ENCODE data around the gene TPP1. TPM values are rescaled to one million over a fixed set of nuclear protein-coding genes. Genes with fewer than 3 reads are reported as not detected.

TPP1 gene
- total RNA-seq, 1 donor from 2014 or later = 72.0 TPM

DNA sequence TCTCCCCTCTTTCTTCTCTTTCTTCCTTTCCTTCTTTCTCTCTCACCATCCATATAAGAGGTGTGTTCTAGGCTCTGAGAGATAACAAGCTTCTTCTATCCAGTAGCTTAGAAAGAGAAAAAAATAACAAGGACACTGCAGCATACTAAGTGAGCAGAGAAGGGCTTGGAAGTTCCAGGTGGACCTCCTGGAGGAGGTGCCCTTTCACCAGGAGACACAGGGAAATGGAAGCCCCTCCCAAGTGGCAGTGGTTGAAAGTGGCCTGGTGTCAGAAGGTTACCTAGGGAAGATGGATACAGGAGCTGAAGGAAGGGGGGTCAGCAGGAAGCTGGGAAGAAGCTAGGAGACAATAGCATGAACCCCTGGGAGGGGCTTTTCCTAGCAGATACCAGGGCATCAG is 30.9 kb upstream of the TPP1 start:
- intact Hi-C loops (cut with DNase I) = no loop called here
- no peak for DNase-seq (ENCODE audit: low spot score)

- DNase-seq (ENCODE audit: low spot score) = no peak
- intact Hi-C loops (cut with DNase I) = no loop called here
Observed at GRCh38 chr11:6648501-6648900, 29.3 kb upstream of the TPP1 start.

DNA sequence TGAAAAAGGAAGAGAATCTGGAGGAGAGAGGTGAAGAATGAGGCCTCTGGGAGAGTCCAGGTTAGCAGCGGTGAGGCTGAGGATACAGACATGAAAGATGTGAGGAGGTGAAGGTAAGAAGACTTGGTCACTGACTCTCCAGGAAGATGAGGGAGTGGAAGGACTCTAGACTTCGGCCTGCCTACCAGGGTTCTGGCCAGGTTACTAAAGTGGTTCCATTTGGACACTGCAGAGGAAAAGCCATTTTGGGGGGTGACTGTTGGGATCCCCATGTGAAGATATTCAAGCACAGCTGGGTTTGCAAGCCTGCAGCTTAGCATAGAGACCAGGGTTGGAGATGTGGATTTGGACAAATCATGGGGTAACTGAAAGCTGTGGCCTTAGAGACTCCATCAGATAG is 28.6 kb upstream of the TPP1 start:
- intact Hi-C loops (cut with DNase I) = no loop called here
- no peak for DNase-seq (ENCODE audit: low spot score)

DNA sequence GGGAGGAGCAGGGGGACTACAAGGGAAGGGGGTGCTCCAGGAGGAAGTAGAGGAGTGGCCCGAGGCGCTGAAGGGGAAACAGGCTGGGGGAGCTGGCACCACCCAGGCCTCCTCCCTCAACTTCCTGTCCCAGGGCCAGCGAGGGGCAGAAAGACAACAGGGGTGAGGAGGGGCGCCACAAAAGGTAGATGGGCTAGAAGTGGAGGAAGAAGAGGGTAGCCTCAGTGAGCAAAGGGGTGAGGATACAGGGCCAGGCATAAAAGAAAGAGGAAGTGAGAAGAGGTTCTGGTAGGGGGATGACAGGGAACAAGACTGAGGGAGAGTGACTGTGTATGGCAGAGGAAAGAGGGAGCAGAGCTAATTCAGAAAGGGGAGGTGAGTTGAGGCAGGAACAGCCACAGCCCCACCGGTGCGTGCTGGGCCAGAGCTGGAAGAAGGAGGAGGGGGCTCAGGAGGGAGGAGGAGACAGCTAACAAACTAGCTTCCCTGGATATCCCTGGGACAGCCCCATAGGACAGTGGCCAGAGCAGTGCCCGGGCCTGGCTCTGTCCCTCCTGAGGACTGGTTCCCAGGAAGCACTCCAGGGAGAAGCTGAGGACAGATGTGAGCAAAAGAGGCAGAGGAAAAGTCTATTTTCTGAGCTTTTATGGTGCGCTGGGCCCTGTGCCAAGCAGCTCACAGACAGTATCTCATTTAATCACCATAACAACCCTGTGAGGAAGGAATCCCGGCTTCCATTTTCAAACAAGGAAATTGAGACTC is 27.9 kb upstream of the TPP1 start:
- intact Hi-C loops (cut with DNase I) = no loop called here
- peak; percentile 72 for DNase-seq (ENCODE audit: low spot score)

DNA sequence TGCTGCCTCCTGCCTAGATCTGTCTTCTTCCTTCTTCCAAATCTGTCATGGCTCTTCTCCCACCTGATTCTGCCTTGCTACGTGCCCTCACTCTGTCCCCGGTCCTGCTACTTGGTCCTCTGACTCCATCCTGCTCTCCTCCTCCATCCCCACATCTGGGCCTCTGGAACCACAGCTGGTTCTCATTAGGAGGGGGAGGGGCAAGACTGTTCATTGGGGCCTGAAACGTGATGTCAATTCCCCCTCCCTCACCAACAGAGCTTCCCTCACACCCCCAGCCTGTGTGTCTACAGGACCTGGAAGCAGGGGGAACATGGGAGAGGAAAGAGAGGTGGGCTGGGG is 27.3 kb upstream of the TPP1 start:
- intact Hi-C loops (cut with DNase I) = no loop called here
- DNase-seq (ENCODE audit: low spot score) = no peak

- DNase-seq (ENCODE audit: low spot score) = peak; percentile 58
- intact Hi-C loops (cut with DNase I) = no loop called here
Observed at GRCh38 chr11:6646071-6646470, 26.8 kb upstream of the TPP1 start.

DNA sequence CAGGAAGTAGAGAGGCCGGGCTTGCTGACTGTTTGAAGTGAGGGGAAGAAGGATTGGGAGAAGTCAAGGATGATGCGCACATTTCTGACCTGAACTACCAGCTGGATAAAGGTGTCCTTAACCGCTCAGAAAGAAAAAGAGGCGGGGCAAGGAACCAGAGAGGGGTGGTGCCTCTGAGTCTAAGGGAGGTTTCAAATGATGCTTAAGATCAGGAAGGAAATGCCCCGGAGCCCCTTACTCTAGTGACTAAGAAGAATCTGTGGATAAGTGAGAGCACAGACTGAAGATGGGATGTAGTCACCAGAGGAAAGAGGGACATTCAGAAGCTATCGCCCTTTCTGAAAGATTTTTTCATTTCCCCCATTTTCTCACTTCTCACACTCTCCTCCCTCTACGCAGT is 23.7 kb upstream of the TPP1 start:
- intact Hi-C loops (cut with DNase I) = no loop called here
- DNase-seq (ENCODE audit: low spot score) = no peak

DNA sequence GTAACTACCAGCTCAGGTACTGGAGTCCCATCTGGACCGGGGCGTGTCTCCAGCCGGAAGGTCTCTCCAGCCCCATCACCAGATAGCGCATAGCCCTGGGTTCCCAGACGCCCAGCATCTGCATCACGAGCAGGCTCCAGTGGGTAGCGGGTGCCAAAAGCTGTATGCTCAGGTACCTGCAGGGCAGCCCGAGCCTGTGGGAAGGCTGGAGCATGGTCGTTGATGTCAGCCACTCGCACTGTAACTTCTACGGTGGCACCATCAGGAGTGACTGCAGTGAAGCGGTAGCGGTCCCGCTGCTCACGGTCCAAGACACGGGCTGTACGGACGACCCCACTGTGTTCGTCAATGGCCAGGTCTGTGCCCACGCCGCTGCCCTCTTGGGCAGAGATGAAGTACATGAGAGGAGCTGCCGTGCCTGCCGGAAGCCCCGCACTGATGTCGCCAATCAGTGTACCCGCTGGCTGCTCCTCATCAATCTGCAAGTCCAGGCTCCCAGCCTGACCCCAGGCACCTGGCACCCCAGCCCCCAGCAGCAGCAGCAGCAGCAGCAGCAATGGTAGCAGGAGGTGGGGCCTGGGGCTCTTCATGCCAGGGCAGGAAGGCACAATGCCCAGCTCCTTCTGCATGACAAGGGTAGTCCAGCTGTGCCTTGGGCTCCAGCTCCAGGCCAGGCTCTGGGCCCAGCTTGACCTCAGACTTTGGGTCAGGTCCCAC is 21.9 kb upstream of the TPP1 start:
- DNase-seq (ENCODE audit: low spot score) = no peak

DNA sequence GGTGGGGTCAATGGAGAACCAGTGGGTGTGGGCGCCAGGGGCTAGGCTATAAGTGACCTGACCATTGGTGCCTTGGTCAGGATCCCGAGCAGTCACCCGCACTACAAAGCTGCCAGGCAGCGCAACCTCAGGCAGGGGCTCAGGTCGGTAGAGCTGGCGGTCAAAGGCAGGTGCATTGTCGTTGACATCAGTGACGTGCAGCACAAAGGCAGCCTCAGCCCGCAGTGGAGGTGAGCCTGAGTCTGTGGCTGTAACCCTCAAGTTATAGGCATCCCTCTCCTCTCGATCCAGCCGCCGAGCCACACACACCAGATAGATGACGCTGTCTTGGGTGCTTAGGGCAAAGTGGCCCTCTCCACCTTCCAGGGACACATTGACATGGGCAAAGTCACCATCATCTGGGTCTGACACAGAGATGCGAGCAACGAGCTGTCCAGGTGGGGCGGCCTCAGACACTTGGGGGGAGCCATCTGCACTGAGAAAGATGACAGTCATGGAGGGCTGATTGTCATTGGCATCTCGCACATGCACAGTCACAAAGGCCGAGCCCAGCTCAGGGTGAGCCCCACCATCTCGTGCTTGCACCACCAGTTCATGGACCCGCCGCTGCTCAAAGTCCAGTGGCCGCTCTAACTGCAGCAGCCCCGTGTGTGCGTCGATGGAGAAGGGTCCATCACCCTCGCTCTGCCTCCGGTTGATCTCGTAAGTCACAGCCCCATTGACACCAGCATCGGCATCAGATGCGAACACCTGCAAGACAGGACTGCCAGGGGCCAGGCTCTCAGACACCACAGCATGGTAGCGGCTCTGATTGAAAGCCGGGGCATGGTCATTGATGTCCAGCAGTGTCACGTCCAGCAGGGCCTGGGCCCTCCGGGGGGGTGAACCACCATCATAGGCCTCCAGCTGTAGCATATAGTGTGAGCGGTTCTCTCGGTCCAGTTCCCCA is 21.1 kb upstream of the TPP1 start:
- no peak for DNase-seq (ENCODE audit: low spot score)
- intact Hi-C loops (cut with DNase I) = no loop called here

More for the DNA sequence above, 21.9 kb upstream of the TPP1 start:
- intact Hi-C loops (cut with DNase I) = no loop called here

- no peak for DNase-seq (ENCODE audit: low spot score)
- intact Hi-C loops (cut with DNase I) = no loop called here
Observed at GRCh38 chr11:6638429-6638828, 19.2 kb upstream of the TPP1 start.

DNA sequence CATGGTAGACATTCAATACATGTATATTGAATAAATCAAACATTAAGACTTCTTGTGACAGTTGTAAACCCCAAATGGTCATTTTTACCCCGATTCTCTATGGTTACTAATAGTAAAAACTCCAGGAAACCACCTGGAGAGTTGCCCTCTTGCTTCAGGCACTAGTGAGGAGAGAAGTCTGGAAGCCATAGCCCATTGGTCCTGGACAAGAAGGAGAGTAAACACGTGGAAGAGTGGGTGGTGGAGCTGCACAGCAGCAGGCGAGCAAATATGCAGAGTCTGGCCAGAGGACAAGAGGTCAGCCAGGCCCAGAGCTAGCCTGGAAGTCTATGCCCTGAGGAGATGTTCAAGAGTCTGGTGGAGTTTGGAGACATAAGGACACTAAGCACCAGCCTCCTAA is 18.6 kb upstream of the TPP1 start:
- DNase-seq (ENCODE audit: low spot score) = peak; percentile 80
- intact Hi-C loops (cut with DNase I) = no loop called here

DNA sequence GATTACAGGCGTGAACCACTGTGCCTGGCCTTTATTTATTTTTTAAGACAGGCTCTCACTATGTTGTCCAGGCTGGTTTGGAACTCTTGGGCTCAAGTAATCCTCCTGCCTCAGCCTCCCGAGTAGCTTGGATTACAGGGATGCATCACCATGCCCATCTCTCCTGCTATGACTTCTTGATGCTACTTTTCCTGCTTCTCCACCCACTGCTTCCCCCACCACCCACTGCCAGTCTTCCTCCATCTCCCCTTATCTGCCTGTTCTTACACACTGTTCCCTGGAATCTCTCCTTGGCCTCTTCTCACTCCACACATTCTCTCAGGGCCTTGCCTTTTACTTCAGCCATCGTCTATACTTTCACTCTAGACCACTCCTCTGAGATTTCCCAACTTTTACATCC is 17.3 kb upstream of the TPP1 start:
- intact Hi-C loops (cut with DNase I) = no loop called here
- peak; percentile 35 for DNase-seq (ENCODE audit: low spot score)

- DNase-seq (ENCODE audit: low spot score) = peak; percentile 82
- intact Hi-C loops (cut with DNase I) = no loop called here
Observed at GRCh38 chr11:6635082-6635932, 16.1 kb upstream of the TPP1 start.

DNA sequence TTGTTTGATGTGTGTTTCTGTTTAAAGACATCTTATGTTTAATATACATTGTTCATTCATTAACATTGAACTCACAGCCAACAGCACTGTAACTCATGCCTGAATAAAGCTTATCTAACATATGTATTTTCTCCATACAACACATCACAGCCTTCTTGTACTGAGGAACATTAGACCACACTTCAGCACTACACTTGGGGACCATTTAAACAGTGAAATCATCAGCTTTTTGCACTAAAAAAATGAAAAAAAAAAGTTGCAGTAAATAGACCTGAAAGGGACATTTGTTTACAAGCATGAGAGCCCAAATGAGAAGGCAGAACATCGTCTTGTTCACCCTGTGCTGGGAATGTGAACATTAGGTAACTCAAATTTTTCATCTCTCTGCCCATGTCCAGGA is 15.3 kb upstream of the TPP1 start:
- intact Hi-C loops (cut with DNase I) = no loop called here
- no peak for DNase-seq (ENCODE audit: low spot score)

DNA sequence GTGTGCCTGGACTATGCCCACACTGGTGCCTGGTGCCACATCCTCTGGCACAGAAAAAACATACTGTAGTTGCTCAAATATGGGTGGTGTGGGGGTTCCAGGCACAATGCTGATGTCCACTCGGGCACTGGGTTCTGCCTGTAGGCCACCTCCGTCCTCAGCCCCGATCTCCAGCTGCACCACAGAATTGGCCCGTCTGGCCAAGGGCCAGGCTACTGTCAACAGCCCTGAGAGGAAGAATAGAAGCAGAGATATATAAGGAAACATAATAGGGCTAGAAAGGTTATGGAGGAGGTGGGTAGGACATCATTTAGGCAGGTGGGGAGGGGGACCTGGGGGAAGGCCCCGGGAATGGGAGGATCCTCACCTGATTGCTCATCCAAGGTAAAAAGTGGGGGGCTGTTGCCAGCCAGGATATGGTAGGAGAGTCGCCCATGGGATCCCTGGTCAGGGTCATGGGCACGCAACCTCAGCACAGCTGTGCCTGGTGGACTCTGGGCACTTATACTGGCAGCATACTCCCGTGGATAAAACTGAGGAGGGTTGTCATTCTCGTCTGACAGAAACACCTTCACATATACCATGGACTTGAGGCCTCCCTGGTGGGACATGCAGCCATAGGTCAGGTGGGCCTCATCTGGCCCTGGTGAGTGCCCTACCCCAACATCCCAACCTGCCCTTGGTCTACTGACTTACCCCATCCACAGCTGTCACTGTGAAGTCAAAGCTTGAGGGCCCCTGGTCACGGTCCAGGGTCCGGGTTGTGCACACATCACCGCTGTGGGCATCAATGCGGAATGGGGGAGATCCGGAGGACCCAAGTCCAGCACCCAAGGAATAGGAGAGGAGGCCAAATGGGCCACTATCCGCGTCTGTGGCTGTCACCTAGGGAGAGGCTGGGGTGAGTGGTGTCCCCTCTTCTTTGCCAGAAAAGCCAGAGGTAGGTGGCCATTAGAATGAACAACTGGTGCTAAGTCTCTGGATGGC is 14.5 kb upstream of the TPP1 start:
- peak; percentile 83 for DNase-seq (ENCODE audit: low spot score)
- intact Hi-C loops (cut with DNase I) = no loop called here

GRCh38 chr11:6632116-6633073 is 13.2 kb upstream of the TPP1 start:
- peak; percentile 43 for DNase-seq (ENCODE audit: low spot score)
- intact Hi-C loops (cut with DNase I) = no loop called here

DNA sequence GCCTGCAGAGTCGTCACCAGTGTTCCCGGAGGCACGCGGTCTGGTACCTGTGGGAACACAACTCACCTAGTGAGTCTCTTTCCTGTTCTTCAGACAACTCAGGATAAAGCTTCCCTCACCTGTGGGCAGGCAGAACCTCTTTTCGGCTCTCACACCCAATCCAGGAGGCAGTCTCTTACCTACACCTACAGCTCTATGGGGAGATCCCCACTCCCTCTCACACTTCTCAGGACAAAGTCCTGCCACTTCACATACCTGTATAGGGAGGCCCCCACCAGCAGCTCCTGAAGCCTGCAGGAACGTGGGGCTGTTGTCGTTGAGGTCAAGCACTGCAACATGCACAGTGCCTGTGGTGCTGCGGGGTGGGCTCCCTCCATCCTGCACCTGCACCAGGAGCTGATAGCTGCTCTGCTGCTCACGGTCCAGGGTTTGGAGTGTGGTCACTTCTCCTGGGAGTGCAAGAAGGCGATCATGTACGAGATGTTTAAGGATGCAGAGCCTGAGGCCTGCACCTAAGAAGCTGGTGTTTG is 12.2 kb upstream of the TPP1 start:
- intact Hi-C loops (cut with DNase I) = no loop called here
- peak; percentile 50 for DNase-seq (ENCODE audit: low spot score)
